ENCODE measurements around the gene PBRM1. TPM values are rescaled to one million over a fixed set of nuclear protein-coding genes. Genes with fewer than 3 reads are reported as not detected.

Gene PBRM1
- total and polyA plus RNA-seq, 11 donors, result 8.5 to 61.7 (median 44.4) TPM

DNA sequence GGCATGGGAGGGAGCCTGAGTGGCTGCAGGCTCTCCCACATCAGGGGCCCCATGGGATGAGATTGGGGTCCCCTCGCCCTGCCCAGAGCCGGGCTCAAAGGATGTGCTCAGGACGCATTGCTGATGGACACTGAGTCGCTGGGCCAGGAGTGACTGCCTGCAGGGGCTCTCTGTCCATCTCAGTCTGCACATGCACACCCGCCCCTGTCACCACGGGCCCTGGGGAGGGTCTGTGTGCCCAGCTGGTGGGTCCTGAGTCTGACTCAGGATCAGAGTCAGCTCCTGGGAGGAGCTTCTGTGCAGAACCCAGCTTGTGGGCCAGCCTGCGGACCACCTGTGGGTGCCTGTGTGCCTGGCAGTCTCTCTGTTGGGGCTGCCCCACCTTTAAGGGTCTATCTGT, 172.4 kb downstream of the PBRM1 start:
- intact Hi-C loops (cut with DNase I), result no loop called here
- ATAC-seq, result no peak
- Histone ChIP-seq H3K27ac (no peak overlapping the region), H3K9me3 (no peaks in the 10 kb centered on the region), H3K4me3 (no peak overlapping the region), H3K36me3 (peaks cover 0 to 96% (median 4%) of the 10 kb centered on the region in 9 donors), H3K4me1 (peaks cover 0 to 4% (median 0%) of the 10 kb centered on the region in 12 donors), H3K27me3 (no peaks in the 10 kb centered on the region)
- DNase-seq, result no peak
- WGBS, 4 donors, result 86 to 97% (median 92%) methylated on average over 3 to 7 of the region's 7 CpGs
- TF ChIP-seq, protein P1, sequence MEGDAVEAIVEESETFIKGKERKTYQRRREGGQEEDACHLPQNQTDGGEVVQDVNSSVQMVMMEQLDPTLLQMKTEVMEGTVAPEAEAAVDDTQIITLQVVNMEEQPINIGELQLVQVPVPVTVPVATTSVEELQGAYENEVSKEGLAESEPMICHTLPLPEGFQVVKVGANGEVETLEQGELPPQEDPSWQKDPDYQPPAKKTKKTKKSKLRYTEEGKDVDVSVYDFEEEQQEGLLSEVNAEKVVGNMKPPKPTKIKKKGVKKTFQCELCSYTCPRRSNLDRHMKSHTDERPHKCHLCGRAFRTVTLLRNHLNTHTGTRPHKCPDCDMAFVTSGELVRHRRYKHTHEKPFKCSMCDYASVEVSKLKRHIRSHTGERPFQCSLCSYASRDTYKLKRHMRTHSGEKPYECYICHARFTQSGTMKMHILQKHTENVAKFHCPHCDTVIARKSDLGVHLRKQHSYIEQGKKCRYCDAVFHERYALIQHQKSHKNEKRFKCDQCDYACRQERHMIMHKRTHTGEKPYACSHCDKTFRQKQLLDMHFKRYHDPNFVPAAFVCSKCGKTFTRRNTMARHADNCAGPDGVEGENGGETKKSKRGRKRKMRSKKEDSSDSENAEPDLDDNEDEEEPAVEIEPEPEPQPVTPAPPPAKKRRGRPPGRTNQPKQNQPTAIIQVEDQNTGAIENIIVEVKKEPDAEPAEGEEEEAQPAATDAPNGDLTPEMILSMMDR (IDR thresholded peaks at IDR 0.05), result no peak
- TF ChIP-seq POLR2A (IDR thresholded peaks at IDR 0.05), result no peak

DNA sequence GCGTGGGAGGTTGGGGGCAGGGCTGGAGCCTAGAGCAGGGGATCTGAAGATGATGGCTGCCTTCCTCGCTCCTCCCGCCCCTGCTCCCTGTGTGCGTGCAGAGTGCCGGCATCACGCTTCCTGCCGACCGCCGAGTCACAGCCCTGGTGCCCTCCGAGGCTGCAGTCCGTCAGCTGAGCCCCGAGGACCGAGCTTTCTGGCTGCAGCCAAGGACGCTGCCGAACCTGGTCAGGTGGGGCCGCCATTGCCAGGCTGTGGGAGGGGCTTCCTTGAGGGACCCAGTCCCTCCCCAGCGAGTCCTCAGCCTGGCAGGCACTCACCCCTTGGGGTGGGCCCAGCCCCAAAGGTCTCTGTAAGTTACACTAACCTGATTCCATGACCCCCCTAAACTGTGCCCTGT, 173.0 kb downstream of the PBRM1 start:
- 83 to 87% (median 84%) methylated on average over 16 to 17 of the region's 17 CpGs for WGBS, 4 donors
- DNase-seq (no peak), ATAC-seq (no peak)
- Histone ChIP-seq H3K27me3 (no peaks in the 10 kb centered on the region), H3K9me3 (no peaks in the 10 kb centered on the region), H3K4me3 (no peak overlapping the region), H3K36me3 (peaks cover 0 to 96% (median 5%) of the 10 kb centered on the region in 9 donors), H3K27ac (no peak overlapping the region), H3K4me1 (peaks cover 0 to 4% (median 0%) of the 10 kb centered on the region in 12 donors)
- intact Hi-C loops (cut with DNase I), result no loop called here
- TF ChIP-seq POLR2A (IDR thresholded peaks at IDR 0.05), result no peak
- TF ChIP-seq, protein P1 (IDR thresholded peaks at IDR 0.05), result no peak

DNA sequence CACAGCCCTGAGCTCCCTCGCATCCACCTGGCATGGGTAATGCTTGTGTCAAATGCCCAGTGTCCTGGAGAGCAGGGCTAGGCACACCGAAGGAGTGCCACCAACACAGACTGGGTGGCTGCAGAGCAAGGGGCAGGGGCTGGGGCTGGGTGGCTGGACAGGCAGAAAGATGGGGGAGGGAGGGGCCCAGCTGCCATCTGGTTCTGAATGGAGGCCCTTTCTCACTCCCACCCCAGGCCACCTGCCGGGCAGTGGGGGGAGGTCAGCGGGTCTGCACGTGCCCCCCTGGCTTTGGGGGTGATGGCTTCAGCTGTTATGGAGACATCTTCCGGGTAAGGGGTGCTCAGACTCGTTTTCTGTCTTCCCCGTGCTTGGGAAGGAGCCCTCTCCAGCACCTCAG, 173.6 kb downstream of the PBRM1 start:
- intact Hi-C loops (cut with DNase I), result no loop called here
- no peak overlapping the region for H3K27ac ChIP-seq
- no peak for TF ChIP-seq POLR2A (IDR thresholded peaks at IDR 0.05)
- TF ChIP-seq, protein P1 (IDR thresholded peaks at IDR 0.05), result no peak
- H3K36me3 ChIP-seq, result peaks cover 0 to 97% (median 5%) of the 10 kb centered on the region in 9 donors
- DNase-seq, result no peak
- no peak for ATAC-seq
- H3K4me1 ChIP-seq, result peaks cover 0 to 4% (median 0%) of the 10 kb centered on the region in 12 donors
- H3K4me3 ChIP-seq, result no peak overlapping the region
- H3K27me3 ChIP-seq, result no peaks in the 10 kb centered on the region
- no peaks in the 10 kb centered on the region for H3K9me3 ChIP-seq
- 50 to 85% (median 77%) methylated on average over 2 to 8 of the region's 8 CpGs for WGBS, 4 donors

- no peaks in the 10 kb centered on the region for H3K9me3 ChIP-seq
- H3K27ac ChIP-seq, result no peak overlapping the region
- peaks cover 0 to 98% (median 6%) of the 10 kb centered on the region in 9 donors for H3K36me3 ChIP-seq
- 86 to 94% (median 91%) methylated on average over 7 of the region's 7 CpGs for WGBS, 4 donors
- no peak overlapping the region for H3K4me3 ChIP-seq
- intact Hi-C loops (cut with DNase I), result no loop called here
- ATAC-seq (no peak), DNase-seq (no peak)
- H3K4me1 ChIP-seq, result peaks cover 0 to 4% (median 0%) of the 10 kb centered on the region in 12 donors
- H3K27me3 ChIP-seq, result no peaks in the 10 kb centered on the region
- TF ChIP-seq, protein P1 (IDR thresholded peaks at IDR 0.05), result no peak
Observed at GRCh38 chr3:52511509-52511908, 174.2 kb downstream of the PBRM1 start.

All from heart left ventricle (tissue), 16 donors.